ENCODE measurements around the gene PTGR3. TPM values are rescaled to one million over a fixed set of nuclear protein-coding genes. Genes with fewer than 3 reads are reported as not detected.
A peak's percentile ranks its signal among the peaks of the same experiment; 100 is the strongest.

The PTGR3 gene
- total RNA-seq, 4 donors from 2014 or later, result 4.9 to 30.8 (median 21.7) TPM

- Histone ChIP-seq H3K4me1 (peaks cover 5 to 6% of the 10 kb centered on the region in 2 donors), H3K27me3 (no peaks in the 10 kb centered on the region), H3K36me3 (no peaks in the 10 kb centered on the region), H3K27ac (peak overlapping the region; percentile 81 to 94), H3K4me3 (peak overlapping the region; percentile 47 to 81), H3K9me3 (no peaks in the 10 kb centered on the region)
- intact Hi-C loops (cut with DNase I; ENCODE audit: low total_unique reads), result no loop called here
- no peak for TF ChIP-seq POLR2A (IDR thresholded peaks at IDR 0.05)
- DNase-seq, result peak; percentile 45 to 46
These were observed 3.2 kb upstream of the PTGR3 start for GRCh38 chr18:75211953-75212750.

- no peaks in the 10 kb centered on the region for H3K36me3 ChIP-seq
- intact Hi-C loops (cut with DNase I; ENCODE audit: low total_unique reads), result no loop called here
- H3K4me1 ChIP-seq, result peaks cover 7 to 11% of the 10 kb centered on the region in 2 donors
- TF ChIP-seq POLR2A (IDR thresholded peaks at IDR 0.05), result no peak
- no peak for TF ChIP-seq CTCF (IDR thresholded peaks at IDR 0.05)
- DNase-seq, result no peak
- H3K27ac ChIP-seq, result peak overlapping the region; percentile 81 to 94
- peak overlapping the region; percentile 47 to 81 for H3K4me3 ChIP-seq
- H3K27me3 ChIP-seq, result no peaks in the 10 kb centered on the region
- H3K9me3 ChIP-seq, result no peaks in the 10 kb centered on the region
These were observed 2.6 kb upstream of the PTGR3 start for GRCh38 chr18:75211626-75211952.

- TF ChIP-seq POLR2A (IDR thresholded peaks at IDR 0.05) (no peak), CTCF (IDR thresholded peaks at IDR 0.05) (no peak)
- Histone ChIP-seq H3K36me3 (no peaks in the 10 kb centered on the region), H3K27me3 (no peaks in the 10 kb centered on the region), H3K4me1 (peaks cover 7 to 11% of the 10 kb centered on the region in 2 donors), H3K9me3 (no peaks in the 10 kb centered on the region), H3K27ac (peak overlapping the region; percentile 94 to 99), H3K4me3 (peak overlapping the region; percentile 54 to 99)
- DNase-seq, result no peak
- intact Hi-C loops (cut with DNase I; ENCODE audit: low total_unique reads), result no loop called here
These were observed 2.2 kb upstream of the PTGR3 start for GRCh38 chr18:75211002-75211621.

- peak within 1 kb of the TSS; percentile 94 to 99 for H3K27ac ChIP-seq
- DNase-seq, result peak; percentile 46 to 81
- H3K27me3 ChIP-seq, result no peaks in the 10 kb centered on the region
- peaks cover 7 to 11% of the 10 kb centered on the region in 2 donors for H3K4me1 ChIP-seq
- peak within 1 kb of the TSS; percentile 54 to 99 for H3K4me3 ChIP-seq
- TF ChIP-seq CTCF (IDR thresholded peaks at IDR 0.05), result no peak
- TF ChIP-seq POLR2A (IDR thresholded peaks at IDR 0.05), result peak; percentile 71 to 88
- intact Hi-C loops (cut with DNase I; ENCODE audit: low total_unique reads), result no loop called here
- no peaks in the 10 kb centered on the region for H3K9me3 ChIP-seq
- H3K36me3 ChIP-seq, result no peaks in the 10 kb centered on the region
These were observed 1.5 kb upstream of the PTGR3 start, which contains the start of gene TSHZ1 for GRCh38 chr18:75210274-75211001. TSS of gene TSHZ1 (plus strand) at chr18:75210797. CDS start at chr18:75211877, 1,080 bp downstream.

DNA sequence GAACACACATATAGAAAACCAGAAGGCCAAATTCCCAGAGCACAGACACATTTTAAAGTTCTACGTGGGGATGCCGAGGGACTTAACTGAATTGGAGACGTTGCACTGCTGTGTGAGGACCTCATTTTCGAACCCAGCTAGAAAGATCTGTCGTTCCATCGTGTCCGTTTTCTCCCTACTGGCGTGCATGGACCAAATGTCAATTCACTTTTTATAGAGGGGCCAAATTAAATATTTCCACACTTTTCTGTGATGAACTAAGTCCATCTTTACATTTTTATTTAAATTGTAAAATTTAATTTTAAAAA, 966 bp upstream of the PTGR3 start:
- Histone ChIP-seq H3K27ac (peak overlapping the region; percentile 94 to 99), H3K27me3 (no peaks in the 10 kb centered on the region), H3K9me3 (no peaks in the 10 kb centered on the region), H3K4me3 (peak overlapping the region; percentile 54 to 99), H3K36me3 (no peaks in the 10 kb centered on the region), H3K4me1 (peaks cover 7 to 14% of the 10 kb centered on the region in 2 donors)
- TF ChIP-seq POLR2A (IDR thresholded peaks at IDR 0.05) (no peak), CTCF (IDR thresholded peaks at IDR 0.05) (no peak)
- DNase-seq, result no peak
- intact Hi-C loops (cut with DNase I; ENCODE audit: low total_unique reads), result no loop called here

All from uterus (tissue), 4 donors.